Transverse colon (tissue), 4 donors: ENCODE results near the gene HEPACAM2.

ENCODE experiments used
- CTCF ChIP-seq, 5 experiments: fragments of 200-600 bp in 3 of 5; fragments of 450-650 bp in 2 of 5; sonication (generic) in 3 of 5; IDR thresholded peaks; 1 replicate in 2 of 5; 2 replicates in 3 of 5; pipeline ENCODE4 v1.5.1; 2016 to 2017; ENCODE audit warnings: antibody characterized with exemption in 5 of 5, inconsistent platforms in 3 of 5, mild to moderate bottlenecking in 2 of 5, moderate library complexity in 1 of 5
- EP300 ChIP-seq: sonication (generic); formaldehyde crosslinking; IDR thresholded peaks from one replicate; pipeline ENCODE4 v1.6.1; 2017; ENCODE audit warnings: antibody characterized with exemption, low read depth
- POLR2A ChIP-seq: fragments of 450-650 bp; IDR thresholded peaks from one replicate; pipeline ENCODE4 v1.6.1; 2016; ENCODE audit warnings: antibody characterized with exemption, mild to moderate bottlenecking, moderate library complexity
- POLR2AphosphoS5 ChIP-seq, 3 donors: sonication (generic); formaldehyde crosslinking; IDR thresholded peaks; one replicate each; pipeline ENCODE4 v1.6.1; 2016; ENCODE audit warnings: antibody characterized with exemption in 3 of 3

- TF ChIP-seq CTCF (IDR thresholded peaks at IDR 0.05): no peak
- TF ChIP-seq EP300: no peak
- TF ChIP-seq POLR2AphosphoS5 (IDR thresholded peaks at IDR 0.05): no peak
- TF ChIP-seq POLR2A: no peak
Observed at GRCh38 chr7:93147363-93147762, 78.9 kb downstream of the HEPACAM2 start.
